Bronchus fibroblast of lung (primary cell): ENCODE results near the gene NCAM2. TPM values are rescaled to one million over a fixed set of nuclear protein-coding genes. Genes with fewer than 3 reads are reported as not detected.

Source experiments
- total RNA-seq: library from RNA; depleted of rRNA; stranded (reverse); fragments of >200 nt; gene quantifications from 2 replicates; pipeline ENCODE4 v1.2.3, GENCODE V29; 2015

The NCAM2 gene
- 0.84 and 1.0 TPM in 2 replicates for total RNA-seq

GRCh38 chr21:20997636-20998455 lies at the start of gene NCAM2:
Gene NCAM2 (plus strand): TSS chr21:20998409.

